ENCODE results near the gene TMEM187. TPM values are rescaled to one million over a fixed set of nuclear protein-coding genes. Genes with fewer than 3 reads are reported as not detected.
A peak's percentile ranks its signal among the peaks of the same experiment; 100 is the strongest.

The TMEM187 gene
- total RNA-seq, 2 experiments from 2014 or later: 9.9 to 12.6 TPM

DNA sequence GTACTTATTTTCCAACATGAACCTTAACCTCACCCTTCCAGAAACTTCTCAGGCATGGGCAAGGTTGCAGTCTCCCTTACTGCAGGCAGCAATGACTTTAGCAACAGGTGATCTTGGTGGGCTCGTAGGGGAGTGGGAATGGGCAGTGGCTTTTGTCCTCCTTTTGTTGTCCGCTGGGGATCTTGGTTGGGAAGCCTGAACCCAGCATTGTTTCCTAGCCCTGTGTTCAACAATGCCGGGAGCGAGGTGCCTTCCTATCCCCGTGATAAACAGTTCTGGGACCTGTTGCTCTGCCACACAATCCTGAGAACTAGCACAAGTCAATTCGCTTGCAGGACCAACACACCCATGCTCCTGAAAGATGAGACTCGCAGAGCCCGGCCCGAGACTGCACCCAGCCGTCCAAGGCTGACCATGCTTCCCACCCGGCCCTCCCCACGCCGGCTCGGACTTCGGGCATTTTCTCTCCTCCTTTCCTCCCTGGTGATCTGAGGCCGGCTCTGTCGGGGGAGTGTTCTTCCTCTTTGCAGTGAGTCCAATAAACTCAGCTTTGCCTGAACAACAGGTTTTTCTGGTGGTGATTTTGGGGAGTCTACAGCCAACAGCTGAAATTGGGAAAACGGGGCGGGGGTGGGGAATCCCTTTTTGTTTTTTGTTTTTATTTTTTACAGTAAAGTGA is 26.9 kb downstream of the TMEM187 start:
- H3K36me3 Mint-ChIP-seq (ENCODE audit: low read depth): peaks cover 3% of the 10 kb centered on the region
- H3K9me3 Mint-ChIP-seq: no peaks in the 10 kb centered on the region
- H3K27ac Mint-ChIP-seq: no peak overlapping the region
- H3K4me3 Mint-ChIP-seq: no peak overlapping the region
- ChIA-PET POLR2A (no interaction called here), CTCF (interaction anchor here (0.6 kb wide), 1 partner anchor 13 kb away, joined by 5 read pairs; no protein-coding TSS in a partner anchor)
- no peak for DNase-seq
- H3K27me3 Mint-ChIP-seq: no peaks in the 10 kb centered on the region
- peaks cover 22% of the 10 kb centered on the region for H3K4me1 Mint-ChIP-seq

DNA sequence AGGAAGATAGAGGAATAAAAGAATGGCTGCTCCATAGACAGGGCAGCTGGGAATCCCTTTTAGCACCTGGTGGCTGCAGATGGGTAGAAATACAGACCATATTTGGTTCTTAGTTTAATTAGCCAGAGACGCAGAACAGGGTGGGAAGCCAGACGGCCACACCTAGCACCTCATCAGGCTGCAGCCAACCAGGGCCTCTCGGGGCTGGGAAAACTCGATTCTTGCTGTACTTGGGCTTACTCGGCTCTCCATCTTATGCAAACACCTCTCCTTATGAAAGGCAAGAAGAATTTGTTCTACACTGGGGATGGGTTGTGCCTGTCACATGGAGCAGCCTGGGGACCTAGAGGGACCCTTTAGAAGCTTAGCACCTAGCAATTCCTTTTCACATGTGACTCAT is 27.5 kb downstream of the TMEM187 start:
- H3K4me3 Mint-ChIP-seq: no peak overlapping the region
- no peaks in the 10 kb centered on the region for H3K9me3 Mint-ChIP-seq
- DNase-seq: no peak
- H3K4me1 Mint-ChIP-seq: peaks cover 22% of the 10 kb centered on the region
- CTCF ChIA-PET: interaction anchor here (0.6 kb wide), 1 partner anchor 13 kb away, joined by 5 read pairs; no protein-coding TSS in a partner anchor
- H3K27ac Mint-ChIP-seq: no peak overlapping the region
- POLR2A ChIA-PET: no interaction called here
- H3K36me3 Mint-ChIP-seq (ENCODE audit: low read depth): peaks cover 6% of the 10 kb centered on the region
- no peaks in the 10 kb centered on the region for H3K27me3 Mint-ChIP-seq

- DNase-seq: peak; percentile 68
- CTCF ChIA-PET: interaction anchor here (1.2 to 1.7 kb wide), 3 partner anchors 12 to 21 kb away, joined by 3 to 8 read pairs (median 4); no protein-coding TSS in a partner anchor
- POLR2A ChIA-PET: interaction anchor here (0.7 to 3.1 kb wide), 15 partner anchors 10 to 121 kb away, joined by 3 to 18 read pairs (median 4); partner anchors contain the start of genes IRAK1 and TMEM187
- Mint-ChIP-seq H3K4me3 (peak overlapping the region; percentile 59), H3K27me3 (no peaks in the 10 kb centered on the region), H3K9me3 (no peaks in the 10 kb centered on the region), H3K36me3 (ENCODE audit: low read depth) (peaks cover 17% of the 10 kb centered on the region), H3K27ac (peak overlapping the region; percentile 90), H3K4me1 (peaks cover 22% of the 10 kb centered on the region)
Measured at GRCh38 chrX:154002215-154002719, 29.7 kb downstream of the TMEM187 start.

DNA sequence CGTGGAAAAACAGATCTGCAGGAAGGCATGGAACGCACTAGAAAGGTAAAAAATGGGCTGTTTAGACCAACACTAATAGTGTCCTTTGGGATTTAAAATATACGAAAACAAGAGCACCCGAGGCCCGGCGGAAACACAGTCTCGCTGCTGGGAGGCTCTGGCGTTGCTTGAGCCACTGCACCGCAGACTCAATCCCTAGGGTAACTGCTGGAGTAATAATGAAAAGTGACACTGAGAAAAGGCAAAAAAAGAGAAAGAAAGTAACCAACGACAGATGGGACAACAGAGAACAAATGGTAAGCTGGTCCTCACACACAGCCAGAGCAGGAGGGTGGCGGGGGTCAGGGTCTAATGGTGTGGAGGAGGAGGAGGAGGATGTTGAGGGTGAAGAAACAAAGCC is 31.8 kb downstream of the TMEM187 start:
- Mint-ChIP-seq H3K27me3 (no peaks in the 10 kb centered on the region), H3K4me1 (peaks cover 26% of the 10 kb centered on the region), H3K9me3 (no peaks in the 10 kb centered on the region), H3K36me3 (ENCODE audit: low read depth) (peaks cover 29% of the 10 kb centered on the region), H3K27ac (peak overlapping the region; percentile 42), H3K4me3 (no peak overlapping the region)
- POLR2A ChIA-PET: interaction anchor here (3.1 kb wide), 1 partner anchor 9 kb away, joined by 18 read pairs; no protein-coding TSS in a partner anchor
- CTCF ChIA-PET: interaction anchor here (1.8 kb wide), 1 partner anchor 9 kb away, joined by 11 read pairs; no protein-coding TSS in a partner anchor
- no peak for DNase-seq

DNA sequence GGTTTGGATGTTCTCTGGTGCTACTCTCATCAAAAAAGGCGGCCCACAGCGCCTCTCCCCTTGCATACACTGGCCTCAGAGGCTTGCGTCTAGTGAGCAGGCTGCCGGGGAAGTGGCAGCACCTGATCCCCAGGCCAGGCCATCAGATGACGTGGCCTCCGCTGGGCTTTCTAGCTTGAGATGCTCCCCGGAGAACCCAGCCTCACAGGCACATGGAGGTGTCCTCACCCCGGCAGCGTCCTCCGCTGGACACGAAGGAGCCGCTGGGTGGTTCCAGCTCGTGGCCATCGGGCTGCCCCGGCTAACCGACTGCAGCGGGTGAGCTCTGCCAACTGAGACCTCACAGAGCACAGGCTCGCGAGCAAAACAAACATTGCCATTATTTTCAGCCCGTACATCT is 34.4 kb downstream of the TMEM187 start:
- H3K4me3 Mint-ChIP-seq: no peak overlapping the region
- DNase-seq: no peak
- ChIA-PET CTCF (no interaction called here), POLR2A (interaction anchor here (1.2 kb wide), 1 partner anchor 40 kb away, joined by 5 read pairs; no protein-coding TSS in a partner anchor)
- H3K27ac Mint-ChIP-seq: no peak overlapping the region
- peaks cover 44% of the 10 kb centered on the region for H3K36me3 Mint-ChIP-seq (ENCODE audit: low read depth)
- peaks cover 23% of the 10 kb centered on the region for H3K4me1 Mint-ChIP-seq
- H3K27me3 Mint-ChIP-seq: no peaks in the 10 kb centered on the region
- H3K9me3 Mint-ChIP-seq: no peaks in the 10 kb centered on the region

DNA sequence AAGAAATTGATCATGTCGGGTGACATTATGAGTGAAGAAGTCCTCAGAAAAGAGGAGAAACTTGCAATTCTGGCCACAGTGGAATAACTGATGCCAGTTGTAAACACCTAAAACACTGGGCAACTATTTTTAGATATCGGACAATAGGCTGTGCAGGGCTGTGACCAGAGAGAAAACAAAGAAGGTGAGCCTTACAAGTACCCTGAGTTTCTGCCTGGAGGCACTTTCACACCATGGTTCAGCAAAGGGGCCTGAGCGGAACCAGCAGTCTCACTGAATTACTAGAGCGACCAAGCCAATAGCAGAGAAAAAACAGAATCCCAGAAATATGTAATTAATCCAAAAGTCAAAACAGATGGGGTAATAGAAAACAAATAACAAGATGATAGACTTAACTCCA is 36.0 kb downstream of the TMEM187 start:
- Mint-ChIP-seq H3K27ac (no peak overlapping the region), H3K4me1 (peaks cover 13% of the 10 kb centered on the region), H3K27me3 (no peaks in the 10 kb centered on the region), H3K36me3 (ENCODE audit: low read depth) (peaks cover 46% of the 10 kb centered on the region), H3K4me3 (no peak overlapping the region), H3K9me3 (no peaks in the 10 kb centered on the region)
- DNase-seq: no peak
- ChIA-PET CTCF (no interaction called here), POLR2A (interaction anchor here (0.7 kb wide), 1 partner anchor 12 kb away, joined by 3 read pairs; no protein-coding TSS in a partner anchor)

GRCh38 chrX:154010330-154011087 is 38.0 kb downstream of the TMEM187 start:
- no peak for DNase-seq
- Mint-ChIP-seq H3K4me1 (peaks cover 19% of the 10 kb centered on the region), H3K27me3 (no peaks in the 10 kb centered on the region), H3K36me3 (ENCODE audit: low read depth) (peaks cover 54% of the 10 kb centered on the region), H3K27ac (no peak overlapping the region), H3K9me3 (no peaks in the 10 kb centered on the region), H3K4me3 (no peak overlapping the region)
- CTCF ChIA-PET: interaction anchor here (0.7 kb wide), 1 partner anchor 298 kb away, joined by 4 read pairs; no protein-coding TSS in a partner anchor
- POLR2A ChIA-PET: interaction anchor here (0.6 to 1.2 kb wide), 3 partner anchors 9 to 28 kb away, joined by 3 read pairs; partner anchors contain the start of gene IRAK1

- Mint-ChIP-seq H3K9me3 (no peaks in the 10 kb centered on the region), H3K36me3 (ENCODE audit: low read depth) (peaks cover 53% of the 10 kb centered on the region), H3K27me3 (no peaks in the 10 kb centered on the region), H3K4me1 (peaks cover 25% of the 10 kb centered on the region), H3K27ac (peak overlapping the region; percentile 21), H3K4me3 (no peak overlapping the region)
- ChIA-PET CTCF (interaction anchor here (0.8 to 2.4 kb wide), 4 partner anchors 40 to 123 kb away, joined by 3 to 9 read pairs (median 4); partner anchors contain the start of gene HCFC1), POLR2A (interaction anchor here (2.5 to 2.8 kb wide), 2 partner anchors 9 to 31 kb away, joined by 8 to 18 read pairs; no protein-coding TSS in a partner anchor)
- no peak for DNase-seq
Measured at GRCh38 chrX:154011376-154012335, 39.1 kb downstream of the TMEM187 start.

DNA sequence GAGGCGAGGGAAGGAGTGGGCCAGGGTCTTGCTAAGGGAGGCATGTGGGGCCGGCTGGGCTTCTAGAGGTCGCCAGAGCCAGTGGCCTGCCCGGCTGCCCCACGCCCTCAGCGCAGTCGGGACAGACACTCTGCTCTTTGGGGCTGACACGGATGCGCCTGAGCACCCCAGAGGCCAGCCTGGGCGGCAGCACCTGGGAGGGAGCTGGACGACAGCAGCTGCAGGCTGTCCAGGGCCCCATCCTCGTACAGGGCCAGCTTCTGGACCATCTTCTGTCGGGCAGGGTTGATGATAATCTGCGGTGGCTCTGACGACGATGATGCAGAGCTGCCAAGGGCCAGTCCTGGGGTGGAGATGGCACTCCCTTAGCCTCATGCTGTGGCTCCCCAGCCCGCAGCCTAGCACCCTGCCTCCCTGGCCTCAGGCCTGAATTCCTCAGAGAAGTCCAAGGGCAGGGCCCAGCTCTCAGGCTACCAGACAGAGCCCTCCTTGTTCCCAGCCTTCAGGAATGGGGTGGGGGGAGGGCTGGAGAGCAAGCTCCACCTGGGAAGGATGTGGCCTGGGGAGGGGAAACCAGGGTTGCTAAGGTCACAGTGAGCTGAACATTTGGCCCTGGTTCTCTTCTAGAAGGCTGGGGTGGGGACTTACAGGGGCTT is 39.9 kb downstream of the TMEM187 start:
- peaks cover 52% of the 10 kb centered on the region for H3K36me3 Mint-ChIP-seq (ENCODE audit: low read depth)
- ChIA-PET CTCF (interaction anchor here (0.6 to 2.6 kb wide), 9 partner anchors 8 to 190 kb away, joined by 3 to 11 read pairs (median 4); partner anchors contain the start of gene HCFC1), POLR2A (interaction anchor here (0.9 to 2.8 kb wide), 5 partner anchors 9 to 361 kb away, joined by 3 to 18 read pairs (median 4); partner anchors contain the start of gene HCFC1)
- H3K9me3 Mint-ChIP-seq: no peaks in the 10 kb centered on the region
- H3K4me3 Mint-ChIP-seq: no peak overlapping the region
- no peaks in the 10 kb centered on the region for H3K27me3 Mint-ChIP-seq
- peaks cover 25% of the 10 kb centered on the region for H3K4me1 Mint-ChIP-seq
- no peak for DNase-seq
- no peak overlapping the region for H3K27ac Mint-ChIP-seq

GRCh38 chrX:154013001-154013421 is 40.5 kb downstream of the TMEM187 start:
- no peaks in the 10 kb centered on the region for H3K27me3 Mint-ChIP-seq
- peaks cover 49% of the 10 kb centered on the region for H3K36me3 Mint-ChIP-seq (ENCODE audit: low read depth)

GRCh38 chrX:154013614-154014360 is 41.2 kb downstream of the TMEM187 start:
- Mint-ChIP-seq H3K4me1 (peaks cover 23% of the 10 kb centered on the region), H3K9me3 (no peaks in the 10 kb centered on the region), H3K27me3 (no peaks in the 10 kb centered on the region), H3K36me3 (ENCODE audit: low read depth) (peaks cover 46% of the 10 kb centered on the region), H3K4me3 (no peak overlapping the region), H3K27ac (peak overlapping the region; percentile 14)
- ChIA-PET CTCF (interaction anchor here (0.5 to 2.6 kb wide), 16 partner anchors 8 to 362 kb away, joined by 3 to 11 read pairs (median 4); no protein-coding TSS in a partner anchor), POLR2A (interaction anchor here (1.0 to 2.8 kb wide), 4 partner anchors 11 to 360 kb away, joined by 3 to 18 read pairs (median 6); no protein-coding TSS in a partner anchor)
- peak; percentile 47 for DNase-seq

More at GRCh38 chrX:154013001-154013421, 40.5 kb downstream of the TMEM187 start:
- CTCF ChIA-PET: interaction anchor here (0.6 to 2.6 kb wide), 15 partner anchors 9 to 360 kb away, joined by 3 to 11 read pairs (median 4); partner anchors contain the start of gene HCFC1
- Mint-ChIP-seq H3K9me3 (no peaks in the 10 kb centered on the region), H3K4me3 (no peak overlapping the region), H3K4me1 (peaks cover 25% of the 10 kb centered on the region), H3K27ac (no peak overlapping the region)
- DNase-seq: no peak
- POLR2A ChIA-PET: interaction anchor here (0.9 to 2.8 kb wide), 6 partner anchors 10 to 360 kb away, joined by 3 to 18 read pairs (median 4); partner anchors contain the start of gene HCFC1
